Measurements from ENCODE around the gene EML4.

EML4 gene

GRCh38 chr2:42196403-42197267 lies 27.5 kb downstream of the EML4 start:
- DNase-seq = peak; percentile 3

DNA sequence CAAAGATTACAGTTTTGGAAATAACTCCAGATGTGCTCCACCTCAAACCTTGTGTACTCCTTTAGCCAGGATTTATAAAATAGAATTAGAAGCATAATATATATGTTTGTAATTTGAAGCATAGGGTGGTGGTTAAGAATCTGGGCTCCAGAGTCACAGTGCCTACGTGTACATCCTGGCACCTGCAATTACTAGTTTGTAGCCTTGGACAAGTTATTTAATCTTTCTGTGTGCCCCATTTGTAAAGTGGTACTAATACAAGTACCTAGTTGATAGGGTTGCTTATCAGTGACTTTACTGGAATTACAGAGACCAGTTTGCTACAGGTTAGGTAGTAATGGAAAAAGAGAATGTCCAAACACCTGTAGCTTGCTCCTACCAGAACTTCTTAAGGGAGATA lies 28.6 kb downstream of the EML4 start:
- no peak for DNase-seq

DNA sequence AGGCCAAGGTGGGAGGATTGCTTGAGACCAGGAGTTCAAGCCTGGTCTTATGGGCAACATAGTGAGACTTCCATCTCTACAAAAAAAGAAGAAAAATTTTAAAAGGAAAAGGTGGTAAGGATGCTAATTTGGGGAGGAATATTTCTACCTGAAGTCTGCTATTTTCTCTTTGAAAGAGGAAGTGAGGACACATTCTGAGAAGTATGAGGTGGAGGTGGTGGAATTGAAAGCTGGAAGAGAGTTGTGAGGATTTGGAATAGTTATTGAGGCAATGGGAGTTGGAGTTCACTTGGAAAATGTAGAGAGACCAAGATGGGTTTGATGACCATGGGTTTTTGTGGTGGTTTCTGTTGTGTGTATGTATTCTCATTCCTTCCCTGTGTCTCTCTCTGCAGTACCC lies 29.3 kb downstream of the EML4 start:
- no peak for DNase-seq

DNA sequence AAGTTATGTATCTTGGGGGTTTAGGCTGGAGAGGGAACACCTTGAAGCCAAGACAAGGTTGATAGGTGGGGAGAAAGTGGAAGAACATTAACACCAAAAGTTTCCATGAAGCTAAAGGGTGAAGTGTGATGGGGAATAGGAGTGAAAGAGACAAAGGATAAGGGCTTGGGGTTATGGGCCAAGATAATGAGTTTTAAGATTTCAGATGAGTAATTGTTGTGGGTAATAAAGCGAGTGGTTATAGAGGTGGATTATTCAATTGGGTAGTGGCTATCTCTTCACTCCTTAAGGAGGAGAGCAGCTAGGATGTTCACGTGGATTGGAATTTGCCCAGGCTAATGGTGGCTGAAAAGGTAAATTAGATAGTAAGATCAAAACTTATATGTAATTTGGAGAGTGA lies 29.8 kb downstream of the EML4 start:
- DNase-seq = no peak

- DNase-seq = no peak
Observed at GRCh38 chr2:42199626-42200025, 30.5 kb downstream of the EML4 start.

DNA sequence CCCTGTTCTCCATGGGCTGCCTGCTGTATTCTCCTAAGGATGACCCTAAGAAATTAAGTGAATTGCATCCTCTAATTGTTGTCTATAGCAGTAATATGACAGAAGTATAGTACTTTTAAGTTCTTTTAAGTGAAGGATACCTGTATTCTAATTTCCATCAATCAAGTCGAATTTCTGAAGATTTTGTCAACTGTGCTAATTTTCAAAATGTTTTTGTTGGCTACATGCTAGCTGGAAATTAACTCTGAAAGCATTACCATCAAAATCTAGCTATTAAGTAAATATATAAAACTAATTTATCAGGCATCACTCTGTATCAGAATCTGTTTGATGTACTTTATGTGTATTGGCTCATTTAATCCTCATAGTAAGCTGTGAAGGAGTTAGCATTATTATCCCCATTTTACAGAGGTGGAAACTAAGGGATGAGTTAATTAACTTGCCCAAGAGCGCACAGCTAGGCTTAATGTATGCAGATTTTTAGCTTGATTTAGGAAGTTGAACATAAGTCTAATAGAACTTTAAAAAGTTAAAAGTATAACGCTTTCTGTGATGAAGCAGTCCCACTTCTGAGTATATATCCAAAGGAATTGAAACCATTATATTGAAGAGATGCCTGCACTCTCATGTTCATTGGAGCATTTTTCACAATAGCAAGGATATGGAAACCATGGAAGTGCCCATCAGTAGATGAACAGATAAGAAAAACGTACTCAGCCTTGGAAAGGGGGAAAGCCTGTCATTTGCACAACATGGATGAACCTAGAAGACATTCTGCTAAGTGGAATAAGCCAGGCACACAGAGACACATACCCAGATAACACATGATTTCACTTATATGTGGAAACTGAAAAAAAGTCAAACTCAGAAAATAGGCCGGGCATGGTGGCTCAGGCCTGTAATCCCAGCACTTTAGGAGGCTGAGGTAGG lies 32.0 kb downstream of the EML4 start:
- DNase-seq = no peak

DNA sequence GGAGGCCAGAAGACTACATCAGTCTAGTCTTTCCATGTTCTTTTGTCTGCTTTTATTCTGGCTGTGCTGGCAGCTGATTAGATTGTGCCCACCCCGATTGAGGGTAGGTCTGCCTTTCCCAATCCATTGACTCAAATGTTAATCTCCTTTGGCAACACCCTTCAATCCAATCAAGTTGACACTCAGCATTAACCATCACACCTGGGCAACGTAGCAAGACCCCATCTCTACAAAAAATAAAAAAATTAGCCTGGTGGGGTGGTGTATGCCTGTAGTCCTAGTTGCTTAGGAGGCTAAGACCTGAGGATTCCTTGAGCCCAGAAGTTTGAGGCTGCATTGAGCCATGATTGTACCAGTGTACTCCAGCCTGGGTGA lies 33.5 kb downstream of the EML4 start:
- DNase-seq = no peak

DNA sequence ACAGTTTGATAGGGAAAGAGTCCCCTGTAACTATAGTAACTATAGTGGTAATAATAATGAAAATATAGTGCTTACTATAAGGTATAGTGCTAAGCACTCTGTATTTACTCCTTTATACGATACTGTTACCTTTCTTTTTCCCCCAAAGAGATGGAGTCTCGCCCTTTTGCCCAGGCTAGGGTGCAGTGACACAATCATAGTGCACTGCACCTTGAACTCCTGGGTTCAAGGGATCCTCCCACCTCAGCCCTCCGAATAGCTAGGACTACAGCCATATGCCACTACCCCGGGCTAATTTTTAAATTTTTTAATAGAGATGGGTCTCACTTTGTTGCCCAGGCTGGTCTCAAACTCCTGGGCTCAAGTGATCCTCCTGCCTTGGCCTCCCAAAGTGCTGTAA lies 34.6 kb downstream of the EML4 start:
- no peak for DNase-seq

GRCh38 chr2:42205337-42205736 lies 36.2 kb downstream of the EML4 start:
- no peak for DNase-seq

- no peak for DNase-seq
Observed at GRCh38 chr2:42207826-42208225, 38.7 kb downstream of the EML4 start.

DNA sequence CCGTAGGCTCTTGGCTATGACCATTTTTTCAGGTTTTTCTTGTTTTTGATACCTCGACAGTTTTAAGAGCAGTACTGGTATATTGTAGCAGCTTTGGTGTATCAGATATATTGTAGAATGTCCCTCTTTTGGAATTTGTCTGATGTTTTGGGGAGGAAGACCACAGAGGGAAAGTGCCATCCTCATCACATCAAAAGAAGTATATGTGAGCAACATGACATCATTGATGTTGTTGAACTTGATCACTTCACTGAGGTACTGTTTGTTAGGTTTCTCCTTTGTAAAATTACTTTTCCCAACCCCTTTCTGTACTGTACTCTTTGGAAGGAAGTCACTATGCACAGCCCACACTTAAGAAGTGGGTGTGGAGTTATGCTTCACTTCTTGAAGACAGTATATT lies 41.0 kb downstream of the EML4 start:
- DNase-seq = no peak

- no peak for DNase-seq
Observed at GRCh38 chr2:42211291-42211690, 42.1 kb downstream of the EML4 start.

GRCh38 chr2:42214669-42215068 lies 45.5 kb downstream of the EML4 start:
- DNase-seq = no peak

- no peak for DNase-seq
Observed at GRCh38 chr2:42216694-42217093, 47.5 kb downstream of the EML4 start.

GRCh38 chr2:42217307-42217706 lies 48.2 kb downstream of the EML4 start:
- no peak for DNase-seq

GRCh38 chr2:42217914-42218313 lies 48.8 kb downstream of the EML4 start:
- no peak for DNase-seq

DNA sequence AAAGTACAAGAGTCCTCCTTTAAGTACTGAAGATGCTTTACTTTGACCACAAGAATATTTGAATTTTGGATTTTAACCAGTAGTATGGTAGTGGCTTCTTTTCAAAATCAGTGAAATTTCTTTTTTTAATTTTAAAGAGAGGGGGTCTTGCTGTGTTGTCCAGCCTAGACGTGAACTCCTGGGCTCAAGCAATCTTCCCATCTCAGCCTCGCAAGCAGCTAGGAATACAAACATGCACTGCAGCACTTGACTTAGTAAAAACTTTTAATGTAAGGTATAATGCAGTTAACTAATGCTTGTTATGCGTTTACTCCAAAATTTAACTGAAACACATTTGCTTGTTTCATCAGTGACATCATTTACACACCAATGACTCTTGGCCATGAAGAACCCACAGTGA lies 49.6 kb downstream of the EML4 start:
- no peak for DNase-seq

GRCh38 chr2:42219160-42219559 lies 50.0 kb downstream of the EML4 start:
- DNase-seq = no peak

DNA sequence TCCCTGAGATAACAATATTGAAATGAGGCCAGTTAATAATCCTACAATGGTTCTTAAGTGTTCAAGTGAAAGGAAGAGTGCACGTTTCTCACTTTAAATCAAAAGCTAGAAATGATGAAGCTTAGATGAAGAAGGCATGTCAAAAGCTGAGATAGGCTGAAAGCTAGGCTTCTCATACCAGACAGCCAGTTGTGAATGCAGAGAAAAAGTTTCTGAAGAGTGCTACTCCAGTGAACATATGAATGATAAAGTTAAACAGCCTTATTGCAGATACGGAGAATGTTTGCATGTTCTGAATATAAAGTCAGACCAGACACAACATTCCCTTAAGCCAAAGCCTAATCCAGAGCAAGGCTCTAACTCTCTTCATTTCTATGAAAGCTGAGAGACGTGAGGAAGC lies 51.4 kb downstream of the EML4 start:
- no peak for DNase-seq

DNA sequence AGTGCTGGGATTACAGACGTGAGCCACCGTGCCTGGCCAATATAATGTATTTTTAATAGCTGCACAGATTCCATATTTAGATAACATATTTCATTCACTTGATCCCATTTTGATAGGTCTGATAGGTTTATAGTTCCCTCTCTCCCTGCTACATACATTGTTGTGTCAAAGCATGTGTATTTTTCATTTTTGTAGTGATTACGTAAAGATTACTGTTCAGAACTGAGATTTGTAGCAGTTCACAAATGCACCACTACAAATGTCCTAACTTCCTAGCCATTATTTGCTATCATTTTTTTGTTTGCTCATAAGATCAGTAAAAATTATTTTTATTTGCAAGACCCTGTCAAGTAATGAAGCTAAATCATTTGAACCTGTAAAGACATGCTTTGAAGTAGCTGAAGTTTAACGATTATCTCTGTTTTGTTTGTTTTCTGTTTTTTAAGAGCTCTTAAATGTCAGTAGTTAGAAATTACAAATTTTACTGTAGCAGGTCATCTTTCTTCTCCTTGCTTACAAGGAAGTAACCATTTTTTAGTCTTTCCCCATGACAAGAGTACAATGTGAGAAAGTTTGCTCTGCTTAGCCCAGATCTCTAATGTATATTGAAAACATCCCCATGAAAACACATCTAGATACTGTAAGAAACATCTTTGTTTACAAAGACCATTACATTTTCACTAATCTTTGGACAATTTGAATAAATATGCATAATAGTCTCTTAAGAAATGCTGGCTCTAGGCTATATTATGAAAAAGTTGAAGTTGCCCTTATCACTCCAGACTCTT lies 54.1 kb downstream of the EML4 start:
- DNase-seq = no peak

GRCh38 chr2:42223855-42224268 lies 54.7 kb downstream of the EML4 start:
- no peak for DNase-seq

- peak; percentile 12 for DNase-seq
Observed at GRCh38 chr2:42224422-42225067, 55.4 kb downstream of the EML4 start.

DNA sequence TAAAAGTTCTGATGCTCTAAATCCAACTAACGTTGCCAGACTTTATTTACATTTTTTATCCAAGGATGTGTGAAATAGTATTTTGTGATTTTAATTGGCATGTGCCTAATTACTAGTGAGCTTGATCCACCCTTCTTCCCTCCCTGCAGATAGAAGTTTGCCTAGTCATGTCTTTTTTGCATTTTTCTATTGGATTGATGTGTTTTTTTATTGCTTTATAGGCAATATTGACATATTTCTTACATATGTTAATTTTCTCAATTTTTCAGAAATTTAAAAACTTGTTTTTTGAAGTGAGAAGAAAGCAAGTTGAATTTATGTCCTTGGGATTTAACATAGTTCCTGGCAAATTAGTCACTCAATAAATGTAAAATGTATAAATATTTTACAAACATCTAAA lies 56.4 kb downstream of the EML4 start:
- DNase-seq = no peak

Data from NCI-H2029 (cell line).